DMS53 (cell line): ENCODE data around the gene ZNF569.
"Not testable (repeated sequence)": the region's sequence is repeated elsewhere in the genome, so short reads cannot be mapped to it uniquely, and the experiment has no call there.

Experiments used
- DNase-seq: peaks from one replicate; lab custom pipeline; 2025; lab: John Stamatoyannopoulos, UW

Gene ZNF569

DNA sequence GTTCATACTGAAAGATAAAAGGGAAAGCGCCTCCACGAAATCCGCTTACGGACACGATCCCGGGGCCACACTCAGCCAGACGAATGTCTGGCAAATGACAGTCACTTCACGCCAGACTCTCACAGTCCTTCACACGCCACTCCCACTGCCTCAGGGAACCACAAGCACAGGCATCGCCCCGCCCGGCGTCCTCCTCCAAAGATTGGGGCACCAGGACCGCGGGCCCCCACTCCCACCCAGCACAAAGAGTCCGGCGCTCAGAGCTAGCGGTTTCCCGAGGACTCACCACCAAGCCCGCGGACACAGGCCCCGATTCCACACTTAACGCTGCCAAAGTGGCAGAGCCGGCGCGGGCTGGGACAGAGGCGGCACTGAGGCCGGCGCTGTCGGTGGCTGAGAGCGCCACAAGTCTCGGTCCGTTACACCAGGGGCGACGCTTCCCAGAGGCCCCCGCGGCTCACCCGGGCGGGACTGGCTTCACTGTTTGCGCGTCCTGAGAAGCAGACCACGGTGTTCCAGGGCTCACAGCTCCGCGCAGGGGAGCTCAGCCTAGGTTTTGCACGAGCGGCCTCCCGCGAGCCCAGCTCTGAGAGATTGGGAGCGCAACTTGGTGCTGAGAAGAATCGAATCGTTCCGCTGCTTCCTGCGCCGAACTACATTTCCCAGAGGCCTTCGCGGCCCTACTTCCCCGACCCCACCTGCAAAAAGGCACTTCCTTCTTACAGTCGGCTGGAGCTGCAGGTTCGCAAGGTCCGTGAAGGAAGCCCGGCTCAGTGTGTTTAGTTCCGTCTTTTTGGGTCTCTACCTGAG lies at the start of gene ZNF569:
ZNF569 (minus strand) TSS at position 647 of the 810 bp plus-strand sequence. CDS start 22,523 bp downstream, outside the sequence.
- peak; percentile 98 for DNase-seq

DNA sequence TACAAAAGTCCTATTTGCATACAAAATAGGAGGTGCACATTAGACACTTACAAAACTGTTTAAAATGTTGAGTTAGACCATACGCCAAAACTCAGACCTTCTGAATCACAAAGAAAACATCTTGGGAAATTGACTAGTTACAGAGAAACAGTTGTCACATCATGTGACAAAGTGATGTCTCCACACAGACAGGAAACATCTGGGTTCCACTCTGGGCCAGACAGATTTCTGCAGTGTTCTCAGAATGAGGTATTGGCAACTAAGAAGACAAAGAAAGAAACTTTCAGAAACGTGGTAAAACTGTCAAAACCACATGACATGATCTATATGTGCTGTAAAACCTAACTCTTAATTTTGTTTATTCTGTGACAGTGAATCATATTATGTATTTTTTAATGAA lies 46.2 kb upstream of the ZNF569 start:
- no peak for DNase-seq

DNA sequence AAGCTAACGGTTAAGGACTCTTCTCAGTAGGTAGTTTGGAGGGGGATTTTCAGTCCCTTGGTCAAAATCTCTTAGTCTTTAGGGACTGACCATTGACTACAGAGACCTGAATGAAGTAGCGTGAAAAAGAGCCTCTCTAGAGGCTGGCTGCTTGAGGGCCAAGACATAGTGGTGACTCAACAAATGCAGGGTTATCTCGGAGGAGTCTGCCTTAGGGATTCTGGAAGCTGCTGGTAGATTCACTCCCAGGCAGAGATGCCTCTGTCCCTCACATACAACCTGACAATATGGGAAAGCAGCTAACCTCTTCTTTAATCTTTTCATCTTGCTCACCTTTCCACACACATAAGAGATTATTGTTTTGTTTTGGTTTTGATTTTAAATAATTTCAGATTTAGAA lies 44.6 kb upstream of the ZNF569 start:
- DNase-seq = no peak

DNA sequence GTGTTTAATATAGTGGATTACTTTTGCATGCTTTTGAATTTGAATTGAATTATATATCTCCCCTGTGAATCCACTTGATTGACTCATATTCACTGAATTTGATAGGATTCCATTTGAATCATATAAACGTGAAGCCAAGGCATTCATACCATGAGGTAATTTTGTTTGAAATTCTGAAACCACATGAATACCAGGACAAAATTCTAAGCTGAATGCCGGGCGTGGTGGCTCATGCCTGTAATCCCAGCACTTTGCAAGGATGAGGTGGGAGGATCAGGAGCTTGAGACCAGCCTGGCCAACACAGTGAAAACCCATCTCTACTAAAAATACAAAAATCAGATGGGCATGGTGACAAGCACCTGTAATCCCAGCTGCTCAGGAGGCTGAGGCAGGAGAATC lies 43.9 kb upstream of the ZNF569 start:
- no peak for DNase-seq

DNA sequence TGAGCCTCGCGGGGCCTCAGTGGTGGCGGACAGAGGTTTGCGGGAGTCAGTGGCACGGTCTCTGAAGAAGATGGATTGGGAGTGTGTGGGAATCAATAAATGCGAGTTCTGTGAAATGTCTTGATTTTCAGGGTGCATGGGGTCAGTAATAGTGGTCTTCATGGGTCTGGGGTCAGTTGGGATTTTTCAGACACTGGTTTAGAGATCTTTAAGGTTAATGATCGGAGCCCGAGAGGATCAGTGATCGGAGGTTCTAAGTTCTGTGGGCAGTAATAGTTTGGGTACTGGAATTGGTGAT lies 39.9 kb upstream of the ZNF569 start:
- no peak for DNase-seq

DNA sequence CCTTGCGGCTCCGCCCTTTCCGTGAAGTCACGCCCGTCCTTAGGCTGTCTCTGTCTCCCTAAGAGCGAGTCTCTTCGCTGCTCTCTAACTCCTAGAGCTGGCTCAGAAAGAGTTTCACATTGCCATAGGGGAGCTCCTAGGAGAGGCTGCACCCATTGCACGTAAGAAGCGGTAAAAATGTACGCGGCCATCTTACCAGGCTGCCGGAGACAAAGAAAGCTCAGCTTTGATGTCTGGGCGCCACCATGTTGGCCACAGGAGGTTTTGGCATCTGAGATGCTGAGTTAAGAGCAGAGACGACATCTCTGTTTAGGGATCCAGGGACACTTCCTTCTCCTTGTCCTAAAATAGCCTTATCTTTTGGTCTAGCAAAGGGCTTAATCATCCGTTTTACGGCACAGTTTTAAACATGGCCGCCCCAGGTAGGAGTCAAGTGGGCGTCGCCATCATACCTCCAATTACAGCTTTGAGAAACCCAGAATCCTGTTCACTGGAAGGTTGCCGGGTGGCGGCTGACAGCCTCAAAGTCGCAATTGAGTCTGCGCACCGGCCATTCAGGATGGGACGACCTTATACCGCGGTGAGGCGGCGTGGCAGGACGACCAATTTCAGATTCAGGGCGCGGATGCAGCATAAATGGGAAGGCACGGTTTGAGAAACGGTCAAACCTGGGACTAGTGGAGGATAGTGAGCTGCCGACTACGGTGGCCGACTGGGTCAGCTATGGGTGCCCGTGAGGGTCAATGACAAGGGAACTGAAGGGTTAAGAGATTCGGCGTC lies 39.3 kb upstream of the ZNF569 start, which contains the start of gene ZNF793:
ZNF793 (plus strand) TSS at position 553 of the 780 bp plus-strand sequence. CDS start 16,501 bp downstream, outside the sequence.
- DNase-seq = peak; percentile 95

GRCh38 chr19:37505958-37506386 lies 38.7 kb upstream of the ZNF569 start:
- no peak for DNase-seq

DNA sequence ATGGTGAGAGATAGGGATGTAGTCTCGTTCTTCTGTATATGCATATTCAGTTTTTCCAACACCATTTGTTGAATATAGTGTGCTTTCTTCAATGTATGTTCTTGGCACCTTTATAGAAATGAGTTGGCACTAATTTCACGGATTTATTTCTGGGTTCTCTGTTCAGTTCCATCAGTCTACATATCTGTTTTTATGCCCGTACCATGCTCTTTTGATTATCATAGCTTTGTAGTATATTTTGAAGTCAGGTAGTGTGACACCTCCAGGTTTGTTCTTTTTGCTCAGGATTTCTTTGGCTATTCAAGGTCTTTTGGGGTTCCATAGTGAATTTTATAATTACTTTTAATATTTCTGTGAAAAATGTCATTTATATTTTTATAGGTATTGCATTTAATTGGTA lies 25.0 kb upstream of the ZNF569 start:
- no peak for DNase-seq

DNA sequence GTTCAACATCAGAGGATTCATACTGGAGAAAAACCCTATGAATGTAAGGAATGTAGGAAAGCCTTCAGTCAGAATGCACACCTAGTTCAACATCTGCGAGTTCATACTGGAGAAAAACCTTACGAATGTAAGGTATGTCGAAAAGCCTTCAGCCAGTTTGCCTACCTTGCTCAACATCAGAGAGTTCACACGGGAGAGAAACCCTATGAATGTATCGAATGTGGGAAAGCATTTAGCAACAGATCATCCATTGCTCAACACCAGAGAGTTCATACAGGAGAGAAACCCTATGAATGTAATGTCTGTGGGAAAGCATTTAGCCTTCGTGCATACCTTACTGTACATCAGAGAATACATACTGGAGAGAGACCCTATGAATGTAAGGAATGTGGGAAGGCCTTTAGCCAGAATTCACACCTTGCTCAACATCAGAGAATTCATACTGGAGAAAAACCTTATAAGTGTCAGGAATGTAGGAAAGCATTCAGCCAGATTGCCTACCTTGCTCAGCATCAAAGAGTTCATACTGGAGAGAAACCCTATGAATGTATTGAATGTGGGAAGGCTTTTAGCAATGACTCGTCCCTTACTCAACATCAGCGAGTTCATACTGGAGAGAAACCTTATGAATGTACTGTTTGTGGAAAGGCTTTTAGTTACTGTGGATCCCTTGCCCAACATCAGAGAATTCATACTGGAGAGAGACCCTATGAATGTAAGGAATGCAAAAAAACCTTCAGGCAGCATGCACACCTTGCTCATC lies 17.3 kb upstream of the ZNF569 start:
- DNase-seq = peak; percentile 37

DNA sequence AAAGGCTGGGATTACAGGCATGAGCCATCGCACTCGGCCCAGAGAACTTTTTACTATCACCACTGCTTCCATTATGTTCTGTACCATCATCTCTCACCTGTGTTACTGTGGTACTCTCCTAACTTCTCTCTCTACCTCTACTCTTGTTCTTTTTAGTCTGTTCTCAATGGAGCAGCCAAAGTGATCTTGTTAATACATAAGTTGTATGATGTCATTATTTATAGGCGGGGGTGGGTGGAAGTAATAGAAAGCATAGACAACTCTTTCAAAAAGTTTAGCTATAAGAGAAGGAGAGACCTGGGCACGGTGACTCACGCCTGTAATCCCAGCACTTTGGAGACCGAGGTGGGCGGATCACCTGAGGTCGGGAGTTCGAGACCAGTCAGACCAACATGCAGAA lies 4.9 kb upstream of the ZNF569 start:
- DNase-seq = no peak

DNA sequence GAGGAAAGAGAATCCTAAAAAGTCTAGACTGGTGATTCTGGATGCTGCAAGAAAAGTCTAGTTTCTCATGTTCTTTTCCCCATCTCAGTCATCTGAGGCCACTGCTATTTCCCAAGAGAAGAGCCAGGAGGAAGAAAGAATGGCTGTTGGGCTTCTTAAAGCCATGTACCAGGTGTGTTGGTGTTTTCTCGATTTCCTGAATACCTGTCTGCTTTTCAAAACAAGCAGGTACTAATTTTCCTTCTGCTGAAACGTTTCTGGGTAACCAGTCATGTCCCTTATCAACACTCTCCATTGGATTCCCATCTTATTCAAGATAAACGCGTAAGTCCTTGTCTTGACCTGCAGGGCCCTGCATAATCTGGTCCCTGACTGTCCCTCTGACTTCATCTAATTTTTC lies 3.0 kb upstream of the ZNF569 start:
- no peak for DNase-seq

DNA sequence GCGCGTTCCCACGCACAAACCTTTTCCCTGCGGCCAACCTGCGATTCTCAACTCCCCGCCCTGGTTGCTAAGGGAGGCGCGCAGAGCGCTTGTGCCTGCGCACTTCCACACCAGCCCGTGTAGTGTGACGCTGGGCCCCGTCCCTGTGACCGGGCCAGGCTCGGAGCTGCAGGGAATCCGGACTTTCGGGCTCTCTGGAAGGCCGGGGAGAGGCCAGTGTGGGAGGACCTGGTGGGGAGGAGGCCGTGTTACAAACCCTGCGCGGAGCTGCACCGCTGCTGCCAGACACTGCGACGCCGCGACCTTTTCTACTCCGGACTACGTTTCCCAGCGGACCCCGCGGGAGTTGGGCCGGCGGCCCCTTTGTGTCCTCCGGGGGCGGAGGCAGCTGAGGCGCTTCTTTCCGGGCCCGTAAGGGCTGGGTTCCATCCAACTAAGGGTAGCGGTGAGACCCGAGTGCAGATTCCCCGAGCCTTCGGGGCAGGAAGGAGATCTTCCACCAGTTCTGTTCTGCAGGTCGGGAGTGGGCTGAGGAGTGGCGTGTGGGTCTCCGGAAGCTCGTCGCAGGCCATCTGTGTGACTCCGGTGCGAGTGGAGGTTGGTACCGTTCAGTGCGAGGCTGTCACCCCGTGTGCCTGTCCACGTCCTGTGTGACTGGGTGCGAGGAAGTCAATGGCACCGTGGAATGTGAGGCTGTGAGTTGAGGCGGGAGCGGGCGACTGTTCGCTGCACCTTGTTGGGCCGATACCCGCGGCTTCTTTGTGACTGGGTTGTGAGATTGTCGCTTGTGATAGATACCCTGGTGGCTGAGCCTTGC lies 1.9 kb upstream of the ZNF569 start, which contains the start of gene ZNF570:
ZNF570 (plus strand) TSS at position 396 of the 817 bp plus-strand sequence. CDS start 999 bp downstream, outside the sequence.
- DNase-seq = peak; percentile 97

DNA sequence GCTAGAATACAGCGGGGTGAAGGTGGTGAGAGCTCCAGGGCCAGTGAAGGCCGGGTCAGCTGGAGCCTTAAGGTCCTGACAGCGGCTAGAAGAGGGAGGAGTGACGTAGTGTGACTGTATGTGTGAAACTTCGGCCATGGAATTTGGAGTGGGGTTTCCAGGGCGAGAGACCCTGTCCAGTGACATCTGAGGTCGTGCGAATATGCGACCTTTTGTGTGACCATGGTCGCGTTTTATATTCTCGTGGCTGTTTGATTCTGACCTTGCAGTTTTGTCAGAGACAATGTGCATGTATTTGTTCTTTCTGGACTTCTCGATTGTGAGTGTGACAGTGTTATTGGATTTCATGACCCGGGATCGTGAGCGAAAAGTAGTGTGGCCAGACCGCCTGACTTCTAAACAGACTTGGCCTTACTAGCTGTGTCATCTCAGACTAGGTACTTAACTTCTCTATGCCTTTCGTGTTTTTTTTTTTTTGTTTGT lies 405 bp upstream of the ZNF569 start:
- no peak for DNase-seq

DNA sequence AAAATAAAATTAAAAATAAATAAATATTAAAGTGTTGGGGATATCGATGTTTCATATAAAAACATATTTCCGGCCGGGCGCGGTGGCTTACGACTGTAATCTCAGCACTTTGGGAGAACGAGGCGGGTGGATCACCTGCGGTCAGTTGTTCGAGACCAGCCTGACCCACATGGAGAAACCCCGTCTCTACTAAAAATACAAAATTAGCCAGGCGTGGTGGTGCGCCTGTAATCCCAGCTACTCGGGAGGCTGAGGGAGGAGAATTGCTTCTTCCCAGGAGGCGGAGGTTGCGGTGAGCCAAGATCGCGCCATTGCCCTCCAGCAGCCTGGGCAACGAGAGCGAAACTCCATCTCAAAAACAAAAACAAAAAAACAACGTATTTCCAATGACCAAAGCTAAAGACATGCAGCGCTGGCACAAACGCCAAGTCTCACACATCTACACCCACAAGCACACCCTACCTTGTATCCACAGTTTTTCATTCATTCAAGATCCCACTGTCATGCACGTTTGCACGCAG lies 907 bp downstream of the ZNF569 start:
- DNase-seq = no peak

DNA sequence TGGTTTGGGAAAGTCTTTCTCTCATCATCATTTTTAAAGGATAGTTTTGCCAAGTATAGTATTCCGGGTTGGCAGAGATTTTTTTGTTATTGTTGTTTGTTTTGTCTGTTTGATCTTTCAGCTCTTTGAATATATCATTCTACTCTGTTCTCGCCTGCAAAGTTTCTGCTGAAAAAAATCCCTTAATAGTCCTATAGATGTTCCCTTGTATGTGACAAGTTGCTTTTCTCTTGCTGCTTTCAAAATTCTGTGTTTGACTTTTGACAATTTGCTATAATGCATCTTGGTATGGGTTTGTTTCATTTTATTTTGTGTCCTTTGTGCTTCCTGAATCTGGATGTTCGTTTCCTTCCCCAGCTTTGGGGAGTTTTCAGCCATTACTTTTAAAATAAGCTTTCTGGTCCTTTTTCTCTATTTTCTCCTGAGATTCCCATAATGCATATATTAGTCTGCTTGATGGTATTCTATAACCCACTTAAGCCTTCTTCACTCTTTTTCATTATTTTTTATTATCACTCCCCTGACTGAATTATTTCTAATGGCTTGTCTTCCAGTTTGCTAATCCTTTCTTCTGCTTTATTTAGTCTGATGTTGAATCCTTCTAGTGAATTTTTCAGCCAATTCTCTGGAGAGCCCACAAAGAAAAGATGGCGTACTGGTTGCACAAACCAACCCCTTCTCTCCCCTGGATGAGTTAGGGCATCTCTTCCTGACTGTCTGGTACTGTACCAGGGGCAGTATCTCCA lies 14.6 kb downstream of the ZNF569 start:
- DNase-seq = no peak

DNA sequence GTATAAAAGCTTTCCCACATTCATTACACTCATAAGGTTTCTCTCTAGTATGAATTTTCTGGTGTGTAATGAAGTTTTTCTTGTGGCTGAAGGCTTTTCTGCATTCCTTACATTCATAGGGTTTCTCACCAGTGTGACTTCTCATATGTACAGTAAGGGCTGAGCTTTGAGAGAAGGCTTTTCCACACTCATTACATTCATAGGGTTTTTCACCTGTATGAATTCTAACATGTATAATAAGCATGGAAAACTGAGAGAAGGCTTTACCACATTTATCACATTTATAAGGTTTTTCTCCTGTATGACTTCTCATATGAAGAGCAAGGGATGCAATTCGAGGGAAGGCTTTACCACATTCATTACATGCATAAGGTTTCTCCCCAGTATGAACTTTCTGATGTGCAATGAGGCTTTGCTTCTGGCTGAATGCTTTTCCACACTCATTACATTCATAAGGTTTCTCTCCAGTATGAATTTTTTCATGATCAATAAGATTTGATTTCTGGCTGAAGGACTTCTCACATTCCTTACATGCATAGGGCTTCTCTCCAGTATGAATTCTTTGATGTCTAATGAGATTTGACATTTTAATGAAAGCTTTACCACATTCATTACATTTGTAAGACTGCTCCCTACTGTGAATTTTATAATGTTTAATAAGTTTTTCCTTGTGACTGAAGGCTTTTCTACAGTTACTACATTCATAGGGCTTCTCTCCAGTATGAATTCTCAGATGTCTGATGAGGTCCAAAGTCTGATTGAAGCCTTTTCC lies 53.7 kb downstream of the ZNF569 start:
- peak; percentile 46 for DNase-seq

DNA sequence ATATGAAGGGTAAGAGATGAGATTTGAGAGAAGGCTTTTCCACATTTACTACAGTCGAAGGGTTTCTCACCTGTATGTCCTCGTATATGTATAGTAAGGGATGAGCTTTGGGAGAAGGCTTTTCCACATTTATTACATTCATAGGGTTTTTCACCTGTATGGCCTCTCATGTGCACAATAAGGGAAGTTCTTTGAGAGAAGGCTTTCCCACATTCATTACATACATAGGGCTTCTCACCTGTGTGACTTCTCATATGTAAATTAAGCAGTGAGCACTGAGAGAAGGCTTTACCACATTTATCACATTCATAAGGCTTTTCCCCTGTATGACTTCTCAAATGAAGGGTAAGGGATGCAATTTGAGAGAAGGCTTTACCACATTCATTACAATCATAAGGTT lies 54.5 kb downstream of the ZNF569 start:
- DNase-seq = peak; percentile 24

DNA sequence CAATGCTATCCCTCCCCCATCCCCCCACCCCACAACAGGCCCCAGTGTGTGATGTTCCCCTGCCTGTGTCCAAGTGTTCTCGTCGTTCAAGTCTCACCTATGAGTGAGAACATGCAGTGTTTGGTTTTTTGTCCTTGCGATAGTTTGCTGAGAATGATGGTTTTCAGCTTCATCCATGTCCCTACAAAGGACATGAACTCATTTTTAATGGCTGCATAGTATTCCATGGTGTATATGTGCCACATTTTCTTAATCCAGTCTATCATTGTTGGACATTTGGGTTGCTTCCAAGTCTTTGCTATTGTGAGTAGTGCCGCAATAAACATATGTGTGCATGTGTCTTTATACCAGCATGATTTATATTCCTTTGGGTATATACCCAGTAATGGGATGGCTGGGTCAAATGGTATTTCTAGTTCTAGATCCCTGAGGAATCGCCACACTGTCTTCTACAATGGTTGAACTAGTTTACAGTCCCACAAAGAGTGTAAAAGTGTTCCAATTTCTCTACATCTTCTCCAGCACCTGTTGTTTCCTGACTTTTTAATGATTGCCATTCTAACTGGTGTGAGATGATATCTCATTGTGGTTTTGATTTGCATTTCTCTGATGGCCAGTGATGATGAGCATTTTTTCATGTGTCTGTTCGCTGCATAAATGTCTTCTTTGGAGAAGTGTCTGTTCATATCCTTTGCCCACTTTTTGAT lies 61.0 kb downstream of the ZNF569 start:
- DNase-seq = not testable (repeated sequence)

DNA sequence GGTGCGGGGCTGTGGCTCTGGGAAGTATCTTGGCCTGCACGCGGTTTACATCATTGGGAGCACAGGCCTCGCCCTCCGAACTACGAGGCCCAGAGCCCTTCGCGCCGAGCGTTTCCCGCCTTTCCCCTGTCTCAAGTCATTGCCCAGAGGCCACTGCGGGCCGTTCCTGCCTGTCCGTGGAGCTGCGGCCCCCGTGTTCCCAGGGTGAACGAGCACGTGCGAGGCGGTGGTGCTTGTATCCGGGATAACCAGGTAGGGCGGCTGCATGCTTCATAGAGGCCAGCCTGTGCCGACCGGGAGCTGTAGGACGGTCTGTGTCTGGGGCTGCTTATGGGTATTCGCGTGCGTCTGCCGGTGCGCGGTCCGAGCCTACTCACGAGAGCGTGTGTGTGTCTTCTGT lies 63.8 kb downstream of the ZNF569 start:
- no peak for DNase-seq
